HG03064 (cell line): ENCODE results near the gene CASK.
A peak's percentile ranks its signal among the peaks of the same experiment; 100 is the strongest.
"Not testable (repeated sequence)": the region's sequence is repeated elsewhere in the genome, so short reads cannot be mapped to it uniquely, and the experiment has no call there.

Experiments
- ATAC-seq: cut with Tn5 transposase; IDR thresholded peaks from one replicate; pipeline ENCODE4 v1.9.1; 2021; ENCODE audit warnings: low read depth; ENCODE audit not compliant: unreplicated experiment

CASK gene

DNA sequence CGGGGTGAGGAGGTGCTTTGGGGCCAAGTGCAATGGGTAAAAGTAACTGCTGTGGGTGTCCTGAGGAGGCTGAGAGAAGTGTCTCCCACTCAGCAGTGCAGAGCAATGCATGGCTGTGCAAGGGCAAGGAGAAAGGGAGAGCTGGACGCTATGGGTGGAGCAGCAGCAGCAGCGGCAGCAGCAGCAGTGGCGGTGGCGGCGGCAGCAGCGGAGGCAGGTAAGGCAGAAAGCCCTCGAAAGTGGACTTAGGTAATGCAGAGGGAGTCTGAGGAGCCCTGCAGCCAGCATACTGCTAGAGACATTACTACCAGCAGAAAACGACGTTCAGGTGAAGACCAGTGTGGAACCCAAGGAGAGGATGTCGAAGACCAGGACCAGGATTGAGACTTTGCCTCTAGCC lies 394.1 kb downstream of the CASK start:
- no peak for ATAC-seq

DNA sequence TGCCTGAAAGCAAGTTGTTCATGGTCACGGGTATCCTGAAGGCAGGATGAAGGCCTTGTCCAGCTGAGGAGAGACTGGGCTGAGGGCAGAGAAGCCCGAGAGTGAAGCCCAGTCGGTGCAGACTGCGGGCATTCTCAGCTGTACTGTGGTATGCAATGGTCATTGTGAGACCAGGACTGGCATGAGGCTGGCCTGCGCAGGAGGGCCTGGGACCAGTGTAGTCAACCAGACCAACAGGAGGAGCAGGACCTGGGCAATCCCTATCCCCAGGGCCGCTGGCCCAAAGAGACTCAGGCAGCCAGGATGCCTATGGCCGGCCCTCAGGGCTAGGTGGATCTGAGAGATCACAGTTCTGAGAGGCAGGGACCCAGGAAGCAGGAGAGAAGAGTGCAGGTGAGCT lies 394.6 kb downstream of the CASK start:
- no peak for ATAC-seq

- peak; percentile 65 for ATAC-seq
These were observed 396.4 kb downstream of the CASK start for GRCh38 chrX:41526925-41527324.

DNA sequence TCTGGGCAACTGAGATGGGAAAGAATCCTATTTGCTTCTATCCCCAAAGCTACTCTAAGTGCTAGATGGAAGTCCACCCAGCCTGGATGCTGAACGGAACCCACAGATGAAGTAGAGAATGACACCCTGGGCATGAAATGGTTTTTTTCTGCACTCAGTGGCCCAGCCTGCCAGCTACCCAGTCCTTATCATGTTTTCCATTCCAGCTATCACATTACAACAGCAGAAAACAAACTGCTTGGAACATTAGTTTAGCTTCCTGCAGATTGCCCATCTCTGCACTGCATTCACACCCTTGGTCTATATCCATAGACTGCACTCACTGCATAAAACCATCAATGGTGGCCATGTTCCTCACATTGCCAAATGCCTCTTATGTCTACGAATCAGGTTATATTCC lies 397.1 kb downstream of the CASK start:
- ATAC-seq: no peak

DNA sequence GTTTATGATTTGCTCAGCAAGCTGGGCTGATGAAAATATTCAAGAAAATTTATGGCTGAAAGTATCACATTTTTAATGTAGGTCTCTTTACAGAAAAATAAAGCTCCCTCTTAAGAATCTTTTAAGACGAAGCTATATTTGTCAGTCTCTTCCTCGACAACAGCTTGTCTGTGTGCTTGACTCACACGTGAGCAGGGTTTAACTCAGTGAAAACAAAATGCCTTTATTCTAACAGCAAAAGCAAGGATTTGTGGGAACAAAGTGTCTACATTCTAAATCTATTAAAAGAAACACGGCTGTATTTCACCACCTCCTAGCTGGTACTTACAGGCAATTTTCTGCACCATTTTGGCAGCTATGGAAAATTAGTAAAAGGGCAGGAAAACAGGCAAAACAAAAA lies 400.7 kb downstream of the CASK start:
- no peak for ATAC-seq

DNA sequence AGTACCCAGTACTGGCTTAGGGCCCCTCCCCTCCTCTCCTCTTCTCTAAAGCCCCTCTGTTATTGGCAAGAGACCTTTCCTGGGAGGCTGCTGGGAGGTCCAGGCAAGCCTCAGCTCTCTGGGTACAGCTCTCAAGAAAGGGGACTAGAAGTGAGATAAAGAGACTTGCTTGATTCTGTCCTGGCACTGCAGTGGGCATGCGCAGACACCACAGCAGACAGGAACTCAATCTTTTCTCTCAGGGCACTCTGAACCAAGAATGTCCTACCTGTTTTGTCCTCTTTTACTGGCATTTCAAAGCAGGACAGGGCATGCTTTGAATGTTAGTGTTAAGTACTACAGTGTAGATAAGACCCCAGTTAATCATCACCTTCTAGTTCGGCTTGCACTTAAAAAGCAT lies 401.3 kb downstream of the CASK start:
- no peak for ATAC-seq

DNA sequence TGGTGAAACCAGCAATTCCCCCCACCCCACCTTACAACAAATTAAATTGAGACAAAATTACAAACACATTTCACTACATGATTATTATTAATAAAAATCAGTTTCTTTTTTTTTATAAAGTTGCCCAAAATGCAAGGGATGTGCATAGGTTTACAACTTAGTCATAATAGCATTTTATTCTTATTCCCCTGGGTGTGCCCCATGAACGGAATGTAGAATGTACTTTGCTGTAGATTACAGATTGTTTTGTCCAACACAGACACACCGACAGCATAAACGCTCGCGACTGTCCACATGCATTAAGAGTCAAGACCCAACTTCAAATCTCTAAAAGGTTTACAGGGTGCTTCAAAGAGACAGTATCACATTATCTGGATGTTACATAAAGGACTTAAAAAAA lies 403.9 kb downstream of the CASK start:
- ATAC-seq: no peak

GRCh38 chrX:41518841-41519220 lies 404.5 kb downstream of the CASK start:
- no peak for ATAC-seq

DNA sequence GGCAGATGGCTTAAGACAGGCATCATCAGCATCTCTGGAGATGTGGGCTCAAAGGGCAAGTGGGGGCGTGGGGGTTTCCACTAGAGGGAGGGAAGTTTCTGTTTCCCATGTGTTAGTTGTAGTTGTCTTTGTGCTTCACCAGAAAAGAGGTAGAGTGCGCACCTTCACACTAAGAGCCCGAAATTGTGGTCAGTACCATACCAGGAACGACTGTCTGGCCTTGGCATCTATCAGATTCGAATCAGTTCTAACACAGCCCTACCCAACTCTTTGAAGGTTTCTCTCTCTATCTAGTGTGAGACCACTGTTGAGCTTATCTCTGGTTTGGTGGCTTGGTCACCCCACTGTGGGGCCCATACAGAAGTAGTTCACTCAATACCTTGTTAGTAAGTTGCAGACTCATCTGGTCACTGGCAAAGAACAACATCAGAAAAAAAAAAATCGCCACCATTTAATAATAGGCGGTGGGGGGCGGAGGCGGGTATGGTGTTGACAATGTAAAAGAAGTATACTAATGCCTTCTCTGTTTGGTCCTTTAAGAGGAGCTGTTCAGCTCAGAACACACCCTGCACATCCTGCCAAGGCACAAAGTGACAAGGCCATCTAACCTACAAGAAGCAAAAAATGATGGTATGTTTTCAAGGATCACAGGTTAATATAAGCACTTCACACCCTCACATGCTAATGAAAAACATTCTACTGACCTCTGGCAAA lies 405.1 kb downstream of the CASK start:
- no peak for ATAC-seq

- ATAC-seq: no peak
These were observed 406.2 kb downstream of the CASK start for GRCh38 chrX:41516999-41517765.

- no peak for ATAC-seq
These were observed 406.9 kb downstream of the CASK start for GRCh38 chrX:41516456-41516855.

- ATAC-seq: no peak
These were observed 408.0 kb downstream of the CASK start for GRCh38 chrX:41515376-41515775.

- ATAC-seq: no peak
These were observed 409.2 kb downstream of the CASK start for GRCh38 chrX:41514179-41514578.

- ATAC-seq: not testable (repeated sequence)
These were observed 410.5 kb downstream of the CASK start for GRCh38 chrX:41512853-41513252.

- peak; percentile 89 for ATAC-seq
These were observed 411.0 kb downstream of the CASK start for GRCh38 chrX:41512394-41512793.

DNA sequence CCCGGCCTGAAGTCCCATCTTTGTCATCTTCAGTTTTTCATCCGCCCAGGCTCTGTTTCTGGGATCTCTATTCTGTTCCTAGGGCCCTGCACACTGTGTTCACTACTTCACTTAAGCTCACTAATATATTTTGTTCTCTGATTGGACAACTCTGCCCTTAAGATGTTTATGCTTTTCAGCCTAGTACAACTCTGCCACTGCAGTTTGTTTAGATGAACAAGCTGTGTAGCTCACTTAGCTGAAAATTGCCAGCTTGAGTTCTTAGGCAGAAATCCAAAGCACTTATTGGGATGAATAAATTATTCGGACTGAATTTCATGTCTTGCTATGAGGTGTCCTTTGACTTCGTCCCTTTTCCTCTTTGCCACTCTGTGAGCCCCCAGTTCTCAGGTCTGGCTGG lies 415.4 kb downstream of the CASK start:
- no peak for ATAC-seq

- ATAC-seq: no peak
These were observed 421.4 kb downstream of the CASK start for GRCh38 chrX:41502004-41502403.

DNA sequence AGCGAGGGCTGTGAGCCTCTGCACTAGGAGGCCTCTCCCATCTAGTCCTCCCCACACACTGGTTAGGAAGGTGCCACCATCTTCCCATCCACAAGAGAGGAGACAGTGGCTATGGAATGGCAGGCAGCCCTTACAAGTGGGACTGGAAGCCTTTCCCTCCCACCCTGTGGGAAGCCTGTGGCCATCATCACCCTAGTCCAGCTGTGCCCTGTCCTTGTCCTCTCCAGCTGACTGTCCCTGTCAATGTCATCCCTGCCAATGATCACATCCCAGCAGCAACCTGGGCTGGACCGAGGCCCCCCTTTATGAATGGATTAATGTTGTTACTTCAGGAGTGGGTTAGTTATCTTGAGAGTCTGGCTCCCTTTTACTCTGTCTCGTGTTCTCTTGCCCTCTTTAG lies 423.4 kb downstream of the CASK start:
- ATAC-seq: no peak

- no peak for ATAC-seq
These were observed 424.2 kb downstream of the CASK start for GRCh38 chrX:41499195-41499594.

GRCh38 chrX:41491267-41492004 lies 431.9 kb downstream of the CASK start:
- ATAC-seq: no peak

- no peak for ATAC-seq
These were observed 432.9 kb downstream of the CASK start for GRCh38 chrX:41490446-41490845.
